GM21723 (cell line): ENCODE data around the gene CRB3.

ENCODE experiments used
- ATAC-seq: cut with Tn5 transposase; IDR thresholded peaks from one replicate; pipeline ENCODE4 v1.9.1; 2021; ENCODE audit warnings: mild to moderate bottlenecking, moderate library complexity; ENCODE audit not compliant: unreplicated experiment

Gene CRB3

GRCh38 chr19:6465663-6466062, 1.6 kb downstream of the CRB3 start:
- ATAC-seq: no peak

- ATAC-seq: no peak
Observed at GRCh38 chr19:6466526-6467248, 2.6 kb downstream of the CRB3 start.

- no peak for ATAC-seq
Observed at GRCh38 chr19:6467384-6467783, 3.3 kb downstream of the CRB3 start.

DNA sequence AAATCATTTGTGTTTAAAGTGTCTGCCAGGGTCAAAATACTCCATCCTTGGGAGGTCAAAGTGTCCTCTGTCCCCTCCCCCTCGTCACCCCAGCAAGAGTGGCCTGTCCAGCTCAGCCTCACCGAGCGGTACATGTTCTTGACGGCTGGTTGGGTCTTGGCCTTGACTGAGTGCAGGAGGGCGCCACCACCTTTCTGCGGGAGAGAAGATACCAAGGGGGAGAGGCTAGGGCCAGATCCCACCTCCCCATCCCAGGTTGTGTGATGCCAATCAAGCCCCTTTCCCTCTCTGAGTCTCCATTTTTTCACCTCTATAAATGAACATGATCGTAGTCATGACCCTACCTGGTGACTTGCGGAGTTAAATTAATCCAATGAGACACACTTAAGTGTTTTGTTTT, 6.1 kb downstream of the CRB3 start:
- ATAC-seq: no peak

GRCh38 chr19:6471076-6471475, 7.0 kb downstream of the CRB3 start:
- no peak for ATAC-seq

DNA sequence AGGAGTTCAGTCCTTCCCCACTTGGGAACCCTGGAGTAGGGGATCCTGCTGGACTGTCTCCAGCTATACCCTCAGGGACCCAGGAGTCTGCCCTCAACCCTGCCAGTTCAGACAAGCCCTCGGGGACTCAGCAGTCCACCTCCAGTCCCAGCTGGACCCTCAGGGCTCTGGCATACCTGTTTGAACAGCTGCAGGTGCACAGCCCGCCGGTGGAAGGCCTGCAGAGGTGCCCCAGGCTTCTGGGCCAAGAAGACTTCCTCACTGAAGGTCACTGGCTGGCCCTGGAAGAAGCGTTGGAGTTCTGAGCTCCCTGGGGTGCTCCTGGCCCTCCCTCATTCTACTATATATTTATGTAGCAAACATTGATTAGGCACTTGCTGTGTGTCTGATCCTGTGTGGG, 8.6 kb downstream of the CRB3 start:
- no peak for ATAC-seq

DNA sequence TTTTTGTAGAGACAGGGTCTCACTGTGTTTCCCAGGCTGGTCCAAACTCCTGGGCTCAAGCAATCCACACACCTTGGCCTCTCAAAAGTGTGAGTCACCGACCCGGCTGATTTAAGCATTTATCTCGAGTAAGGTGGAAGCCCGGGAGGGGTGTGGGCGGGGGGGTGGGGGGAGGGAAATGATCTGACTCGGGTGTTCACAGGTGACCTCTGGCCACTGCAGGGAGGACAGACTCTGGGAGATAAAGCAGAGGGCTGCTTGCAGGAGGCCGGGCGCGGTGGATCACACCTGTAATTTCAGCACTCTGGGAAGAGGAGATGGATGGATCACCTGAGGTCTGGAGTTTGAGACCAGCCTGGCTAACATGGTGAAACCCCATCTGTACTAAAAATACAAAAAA, 9.6 kb downstream of the CRB3 start:
- no peak for ATAC-seq

GRCh38 chr19:6475321-6476108, 11.4 kb downstream of the CRB3 start:
- no peak for ATAC-seq

GRCh38 chr19:6476155-6476895, 12.3 kb downstream of the CRB3 start:
- ATAC-seq: no peak

- ATAC-seq: no peak
Observed at GRCh38 chr19:6476896-6477431, 12.9 kb downstream of the CRB3 start.

- ATAC-seq: no peak
Observed at GRCh38 chr19:6478815-6479214, 14.7 kb downstream of the CRB3 start.

GRCh38 chr19:6479836-6480398, 15.8 kb downstream of the CRB3 start:
- no peak for ATAC-seq

DNA sequence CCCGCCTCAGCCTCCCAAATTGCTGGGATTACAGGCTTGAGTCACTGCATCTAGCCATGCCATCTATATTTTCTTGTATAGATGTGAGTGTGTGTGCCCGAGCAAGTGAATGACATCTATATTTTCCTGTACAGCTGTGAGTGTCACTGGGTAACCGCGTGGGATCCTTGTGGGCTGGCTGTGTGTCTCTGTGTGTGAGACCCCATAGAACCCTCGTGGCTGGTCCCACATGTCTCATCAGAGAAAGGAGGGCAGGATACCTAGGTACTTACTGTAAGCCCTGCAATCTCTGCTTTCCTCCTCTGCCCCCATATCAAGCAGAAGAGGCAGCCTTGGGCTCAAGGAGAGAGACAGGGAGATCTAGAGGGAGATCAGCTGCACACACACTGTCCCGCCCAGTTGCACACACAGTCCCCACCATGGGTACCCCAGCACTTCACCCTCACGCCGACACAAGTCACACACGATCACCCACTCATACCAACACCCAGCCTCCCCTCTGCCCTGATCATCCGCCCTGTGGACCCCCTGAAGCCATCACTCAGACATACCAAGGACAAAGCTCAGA, 16.9 kb downstream of the CRB3 start:
- ATAC-seq: no peak

DNA sequence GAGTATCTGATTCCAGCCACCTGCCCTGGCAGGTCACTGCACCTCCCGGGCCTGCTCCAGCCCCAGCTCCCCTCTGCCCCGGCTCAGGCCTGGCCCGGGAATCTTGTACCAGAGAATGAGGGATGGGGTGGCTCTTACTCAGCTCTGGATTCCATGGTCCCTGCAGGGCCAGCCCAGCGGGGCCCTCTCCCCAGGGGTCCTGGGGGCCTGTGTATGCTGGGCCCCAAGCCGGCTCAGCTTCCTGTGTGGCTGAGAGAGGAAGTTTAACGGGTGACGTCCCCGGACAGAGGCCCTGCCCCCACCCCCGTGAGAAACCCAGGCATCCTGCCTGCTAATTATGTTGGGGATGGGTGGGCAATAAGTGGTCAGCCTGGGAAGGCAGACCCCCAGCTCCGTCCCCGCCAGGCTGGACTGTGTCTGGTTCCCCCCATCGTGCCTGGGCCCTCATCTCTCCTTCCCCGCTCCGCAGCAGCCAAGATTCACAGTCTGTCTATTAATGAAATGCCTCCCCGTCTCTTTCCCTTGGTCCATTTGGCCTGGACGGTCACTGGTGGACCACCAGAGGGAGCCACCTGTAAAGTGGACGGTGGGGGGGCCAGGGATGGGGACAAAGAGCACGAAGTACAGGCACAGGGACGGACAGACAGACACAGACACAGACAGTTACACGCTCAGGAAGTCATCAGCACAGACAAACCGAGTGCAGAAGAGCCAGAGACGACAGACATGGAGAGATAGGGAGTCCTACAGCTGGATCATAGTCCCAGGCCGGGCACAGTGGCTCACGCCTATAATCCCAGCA, 17.7 kb downstream of the CRB3 start, which contains the start of gene DENND1C:
TSS of gene DENND1C (minus strand) at position 247 of the 802 bp plus-strand sequence. CDS start at position 155, 92 bp downstream.
- peak; percentile 72 for ATAC-seq

DNA sequence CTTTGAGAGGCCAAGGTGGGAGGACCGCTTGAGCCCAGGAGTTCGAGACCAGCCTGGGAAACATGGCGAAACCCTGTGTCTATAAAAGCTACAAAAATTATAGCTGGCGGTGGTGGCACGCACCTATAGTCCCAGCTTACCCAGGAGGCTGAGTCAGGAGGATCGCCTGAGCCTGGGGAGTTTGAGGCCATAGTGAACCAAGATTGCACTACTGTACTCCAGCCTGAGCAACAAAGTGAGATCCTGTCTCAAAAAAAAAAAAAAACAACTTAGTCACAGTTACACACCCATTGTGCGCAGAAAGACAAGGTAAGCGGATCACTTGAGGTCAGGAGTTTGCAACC, 18.2 kb downstream of the CRB3 start:
- ATAC-seq: no peak

GRCh38 chr19:6483235-6483634, 19.2 kb downstream of the CRB3 start:
- ATAC-seq: no peak

DNA sequence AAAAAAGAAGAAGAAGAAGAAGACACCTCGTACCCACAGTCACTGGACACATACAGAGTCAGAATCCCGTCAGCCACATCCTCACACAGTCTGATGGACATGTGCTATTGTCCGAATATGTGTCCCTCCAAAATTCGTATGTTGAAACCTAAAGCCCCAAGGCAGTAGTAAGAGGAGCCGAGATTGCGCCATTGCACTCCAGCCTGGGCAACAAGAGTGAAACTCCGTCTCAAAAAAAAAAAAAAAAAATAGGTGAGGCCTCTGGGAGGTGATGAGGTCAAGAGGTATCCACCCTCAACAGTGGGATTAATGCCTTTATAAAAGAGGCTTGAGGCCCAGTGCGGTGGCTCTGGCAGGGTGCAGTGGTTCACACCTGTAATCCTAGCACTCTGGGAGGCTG, 20.2 kb downstream of the CRB3 start:
- ATAC-seq: no peak

GRCh38 chr19:6484831-6485230, 20.8 kb downstream of the CRB3 start:
- ATAC-seq: no peak

DNA sequence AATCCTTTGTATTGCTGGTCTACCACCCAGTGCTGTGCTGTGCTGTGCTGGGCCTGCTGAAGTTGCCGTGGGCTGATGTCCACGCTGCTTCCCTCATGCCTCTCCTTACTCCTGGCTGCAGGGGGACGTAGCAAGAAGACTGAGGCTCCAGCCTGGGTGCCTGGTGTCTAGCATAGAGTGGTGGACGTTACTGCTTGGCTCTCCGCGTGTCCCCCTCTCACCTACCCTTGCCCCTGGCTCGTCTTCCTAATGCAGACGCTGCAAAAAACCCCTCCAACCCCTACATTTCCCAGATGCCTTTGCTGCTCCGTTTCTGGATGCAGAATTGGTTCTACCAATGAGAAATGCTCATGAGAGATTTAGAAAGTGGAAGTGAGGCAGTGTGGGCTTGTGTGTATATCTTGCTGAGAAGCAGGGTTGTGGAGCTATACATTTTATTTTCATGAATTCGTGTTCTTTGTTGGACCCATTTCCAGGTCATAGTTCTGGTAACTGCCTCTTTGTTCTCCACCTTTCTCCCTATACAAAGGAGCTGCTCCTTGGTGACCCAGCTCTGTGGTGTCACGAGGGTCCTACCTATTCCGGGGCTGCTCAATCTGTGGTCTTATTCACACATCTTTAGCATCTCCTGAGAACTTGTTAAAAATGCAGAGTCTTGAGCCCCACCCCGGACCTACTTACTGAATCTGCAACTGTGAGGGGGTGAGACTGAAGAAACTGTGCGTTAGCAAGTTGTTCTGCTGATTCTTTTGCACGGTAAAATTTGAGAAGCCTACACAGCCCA, 25.4 kb downstream of the CRB3 start:
- peak; percentile 78 for ATAC-seq
